Muscle layer of duodenum (tissue), 2 donors: ENCODE data around the gene TASL.
"Not testable (repeated sequence)": the region's sequence is repeated elsewhere in the genome, so short reads cannot be mapped to it uniquely, and the experiment has no call there.

Experiments
- H3K27ac ChIP-seq: one replicate; pipeline ENCODE4 v1.7.0; 2013; ENCODE audit warnings: mild to moderate bottlenecking, low read length
- H3K27me3 ChIP-seq: one replicate; pipeline ENCODE4 v1.7.0; 2013; ENCODE audit warnings: low read depth, mild to moderate bottlenecking, control low read depth, low read length
- H3K36me3 ChIP-seq, 2 donors: one replicate each; pipeline ENCODE4 v1.7.0; 2013; ENCODE audit warnings: low read length in 2 of 2, control low read depth in 1 of 2, mild to moderate bottlenecking in 1 of 2; ENCODE audit not compliant: insufficient read depth in 2 of 2, control insufficient read depth in 1 of 2
- H3K4me1 ChIP-seq, 2 donors: one replicate each; pipeline ENCODE4 v1.7.0; 2013; ENCODE audit warnings: low read length in 2 of 2, mild to moderate bottlenecking in 2 of 2, control low read depth in 1 of 2, moderate library complexity in 1 of 2; ENCODE audit not compliant: insufficient read depth in 2 of 2, control insufficient read depth in 1 of 2
- H3K4me3 ChIP-seq, 2 donors: one replicate each; pipeline ENCODE4 v1.7.0; 2013; ENCODE audit warnings: low read length in 2 of 2, low read depth in 1 of 2, mild to moderate bottlenecking in 1 of 2
- H3K9me3 ChIP-seq, 2 donors: one replicate each; pipeline ENCODE4 v1.7.0; 2013; ENCODE audit warnings: low read length in 2 of 2, control low read depth in 1 of 2, mild to moderate bottlenecking in 1 of 2; ENCODE audit not compliant: control insufficient read depth in 1 of 2
- donor health status: healthy.

The TASL gene

GRCh38 chrX:30573125-30573524 is 4.4 kb downstream of the TASL start:
- Histone ChIP-seq H3K27me3 (no peaks in the 10 kb centered on the region), H3K9me3 (no peaks in the 10 kb centered on the region), H3K4me3 (no peak overlapping the region), H3K36me3 (no peaks in the 10 kb centered on the region), H3K27ac (no peak overlapping the region), H3K4me1 (no peaks in the 10 kb centered on the region)

DNA sequence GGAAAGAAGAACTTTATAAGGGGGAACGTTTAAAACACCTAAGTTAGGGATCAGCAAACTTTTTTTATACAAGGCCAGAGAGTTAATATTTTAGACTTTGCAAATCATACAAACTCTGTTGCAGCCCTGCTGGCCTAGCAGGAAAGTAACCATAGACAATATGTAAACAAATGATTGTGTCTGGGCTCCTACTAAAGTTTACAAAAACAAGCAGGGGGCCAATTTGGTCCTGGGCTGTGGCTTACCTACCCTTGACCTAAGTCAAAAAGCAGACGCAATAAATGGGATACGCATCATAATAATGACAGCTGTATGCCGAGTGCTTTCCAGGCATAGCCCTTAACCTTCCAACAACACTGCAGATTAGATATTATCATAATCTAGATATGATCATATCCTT is 4.9 kb downstream of the TASL start:
- no peak overlapping the region for H3K27ac ChIP-seq
- H3K27me3 ChIP-seq: no peaks in the 10 kb centered on the region
- no peaks in the 10 kb centered on the region for H3K4me1 ChIP-seq
- no peaks in the 10 kb centered on the region for H3K36me3 ChIP-seq
- no peak overlapping the region for H3K4me3 ChIP-seq
- H3K9me3 ChIP-seq: no peaks in the 10 kb centered on the region

DNA sequence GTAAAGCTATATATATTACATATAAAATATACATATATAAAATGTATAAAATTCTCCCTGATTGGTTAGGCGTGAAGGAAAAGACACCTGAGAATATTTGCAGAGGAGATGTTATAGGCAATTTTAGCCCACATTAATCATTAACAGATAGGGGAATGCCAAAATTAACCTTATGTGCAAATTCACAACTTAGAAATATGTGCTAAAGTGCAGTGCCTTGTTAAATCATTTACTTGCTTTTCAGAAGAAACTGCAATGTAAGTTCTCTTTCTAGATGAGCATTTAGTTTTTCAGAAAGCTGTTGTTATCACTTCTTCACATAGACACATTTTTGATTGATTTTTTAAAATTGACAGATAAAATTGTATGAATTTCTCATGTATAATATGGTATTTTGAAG is 5.6 kb downstream of the TASL start:
- Histone ChIP-seq H3K4me1 (no peaks in the 10 kb centered on the region), H3K27me3 (no peaks in the 10 kb centered on the region), H3K9me3 (no peaks in the 10 kb centered on the region), H3K36me3 (no peaks in the 10 kb centered on the region), H3K4me3 (no peak overlapping the region), H3K27ac (no peak overlapping the region)

- Histone ChIP-seq H3K27ac (no peak overlapping the region), H3K36me3 (no peaks in the 10 kb centered on the region), H3K4me1 (no peaks in the 10 kb centered on the region)
These were observed 7.1 kb downstream of the TASL start for GRCh38 chrX:30570505-30570904.

DNA sequence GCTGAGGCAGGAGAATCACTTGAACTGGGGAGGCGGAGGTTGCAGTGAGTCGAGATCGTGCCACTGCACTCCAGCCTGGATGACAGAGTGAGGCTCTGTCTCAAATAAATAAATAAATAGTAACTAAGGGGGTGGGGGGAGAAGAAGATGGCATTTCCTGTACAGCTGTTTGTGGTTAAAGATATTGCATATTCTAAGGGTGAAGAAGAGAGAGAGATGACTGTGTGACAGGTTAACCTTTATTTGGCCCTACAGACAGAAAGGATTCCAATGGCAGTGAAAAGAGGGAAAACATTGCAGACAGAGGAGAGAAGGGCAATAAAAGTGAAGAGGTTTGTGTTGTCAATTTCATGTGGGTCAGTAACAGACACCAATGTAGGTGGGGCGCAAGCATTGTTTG is 9.4 kb downstream of the TASL start:
- Histone ChIP-seq H3K9me3 (no peaks in the 10 kb centered on the region), H3K4me1 (no peaks in the 10 kb centered on the region), H3K27ac (no peak overlapping the region), H3K4me3 (no peak overlapping the region), H3K27me3 (no peaks in the 10 kb centered on the region), H3K36me3 (no peaks in the 10 kb centered on the region)

More at GRCh38 chrX:30570505-30570904, 7.1 kb downstream of the TASL start:
- no peaks in the 10 kb centered on the region for H3K27me3 ChIP-seq
- no peaks in the 10 kb centered on the region for H3K9me3 ChIP-seq
- H3K4me3 ChIP-seq: no peak overlapping the region

DNA sequence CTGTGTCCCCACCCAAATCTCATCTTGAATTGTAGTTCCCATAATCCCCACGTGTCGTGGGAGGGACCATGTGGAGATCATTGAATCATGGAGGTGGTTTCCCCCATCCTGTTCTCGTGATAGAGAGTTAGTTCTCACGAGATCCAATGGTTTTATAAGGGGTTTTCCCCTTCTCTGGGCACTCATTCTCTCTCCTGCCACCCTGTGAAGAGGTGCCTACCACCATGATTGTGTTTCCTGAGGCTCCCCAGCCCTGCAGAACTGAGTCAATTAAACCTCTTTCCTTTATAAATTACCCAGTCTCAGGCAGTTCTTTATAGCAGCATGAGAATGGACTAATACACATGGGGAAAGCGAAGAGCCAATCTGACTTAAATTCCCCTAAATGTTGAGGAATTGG is 14.5 kb downstream of the TASL start:
- H3K4me1 ChIP-seq, H3K27ac ChIP-seq: not testable (repeated sequence)

DNA sequence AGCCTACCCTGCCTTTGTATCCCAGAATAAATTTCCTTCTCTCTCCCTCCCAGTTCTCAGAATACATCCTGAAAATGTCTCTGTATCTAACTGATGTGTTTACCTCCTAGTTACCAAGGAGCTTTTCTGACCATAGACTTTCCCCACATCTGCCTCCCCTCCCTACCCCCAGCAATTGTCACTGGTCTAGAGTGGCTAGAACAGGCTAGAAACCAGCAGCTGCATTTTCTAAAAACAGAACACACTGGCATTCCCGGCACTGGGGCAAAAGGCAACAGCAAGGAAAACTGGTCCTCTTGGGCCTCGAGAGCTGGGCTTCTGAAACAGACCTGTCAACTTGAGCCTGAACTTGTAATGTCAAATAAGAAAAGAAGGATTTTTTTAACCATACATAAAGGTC is 16.4 kb downstream of the TASL start:
- Histone ChIP-seq H3K27ac (no peak overlapping the region), H3K9me3 (no peaks in the 10 kb centered on the region), H3K27me3 (no peaks in the 10 kb centered on the region), H3K36me3 (no peaks in the 10 kb centered on the region), H3K4me3 (no peak overlapping the region), H3K4me1 (no peaks in the 10 kb centered on the region)

More for the DNA sequence above, 14.5 kb downstream of the TASL start:
- H3K9me3 ChIP-seq, H3K36me3 ChIP-seq, H3K4me3 ChIP-seq, H3K27me3 ChIP-seq: not testable (repeated sequence)

- Histone ChIP-seq H3K36me3 (no peaks in the 10 kb centered on the region), H3K27ac (no peak overlapping the region), H3K27me3 (no peaks in the 10 kb centered on the region), H3K4me3 (no peak overlapping the region), H3K9me3 (no peaks in the 10 kb centered on the region), H3K4me1 (no peaks in the 10 kb centered on the region)
These were observed 39.3 kb downstream of the TASL start for GRCh38 chrX:30538271-30538670.

- Histone ChIP-seq H3K4me1 (no peaks in the 10 kb centered on the region), H3K27ac (no peak overlapping the region), H3K27me3 (no peaks in the 10 kb centered on the region), H3K4me3 (no peak overlapping the region), H3K36me3 (no peaks in the 10 kb centered on the region), H3K9me3 (no peaks in the 10 kb centered on the region)
These were observed 43.7 kb downstream of the TASL start for GRCh38 chrX:30533835-30534234.

- Histone ChIP-seq H3K36me3 (no peaks in the 10 kb centered on the region), H3K27ac (no peak overlapping the region), H3K4me1 (no peaks in the 10 kb centered on the region), H3K27me3 (no peaks in the 10 kb centered on the region), H3K4me3 (no peak overlapping the region), H3K9me3 (no peaks in the 10 kb centered on the region)
These were observed 44.3 kb downstream of the TASL start for GRCh38 chrX:30533266-30533665.

- no peak overlapping the region for H3K27ac ChIP-seq
These were observed 47.0 kb downstream of the TASL start for GRCh38 chrX:30530606-30531005.

DNA sequence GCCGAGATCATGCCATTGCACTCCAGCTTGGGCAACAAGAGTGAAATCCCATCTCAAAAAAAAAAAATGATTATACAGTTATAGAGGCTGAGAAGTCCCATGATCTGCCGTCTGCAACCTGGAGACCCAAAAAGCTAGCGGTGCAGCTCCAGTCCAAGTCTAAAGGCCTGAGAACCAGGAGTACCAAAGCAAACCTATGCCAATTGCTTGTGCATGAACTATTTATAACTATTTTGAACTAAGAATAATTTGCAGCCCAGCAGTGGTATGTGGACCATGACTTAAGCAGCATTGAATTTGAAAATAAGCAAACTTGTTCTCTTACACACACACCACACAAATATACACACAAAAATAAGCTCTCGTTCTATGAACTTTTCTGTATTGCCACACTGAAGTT is 51.8 kb downstream of the TASL start:
- no peaks in the 10 kb centered on the region for H3K9me3 ChIP-seq
- no peaks in the 10 kb centered on the region for H3K36me3 ChIP-seq
- no peak overlapping the region for H3K27ac ChIP-seq
- no peaks in the 10 kb centered on the region for H3K27me3 ChIP-seq
- no peaks in the 10 kb centered on the region for H3K4me1 ChIP-seq
- H3K4me3 ChIP-seq: no peak overlapping the region

More at GRCh38 chrX:30530606-30531005, 47.0 kb downstream of the TASL start:
- H3K9me3 ChIP-seq: no peaks in the 10 kb centered on the region
- no peaks in the 10 kb centered on the region for H3K36me3 ChIP-seq
- H3K4me3 ChIP-seq: no peak overlapping the region
- no peaks in the 10 kb centered on the region for H3K27me3 ChIP-seq
- H3K4me1 ChIP-seq: no peaks in the 10 kb centered on the region
